ENCODE results near the gene SLC6A18. TPM values are rescaled to one million over a fixed set of nuclear protein-coding genes. Genes with fewer than 3 reads are reported as not detected.

The SLC6A18 gene
- total and polyA plus RNA-seq, 10 of the 15 experiments (the other 5 are each of a cell fraction or from before 2014, with no cell fraction given), result not detected

DNA sequence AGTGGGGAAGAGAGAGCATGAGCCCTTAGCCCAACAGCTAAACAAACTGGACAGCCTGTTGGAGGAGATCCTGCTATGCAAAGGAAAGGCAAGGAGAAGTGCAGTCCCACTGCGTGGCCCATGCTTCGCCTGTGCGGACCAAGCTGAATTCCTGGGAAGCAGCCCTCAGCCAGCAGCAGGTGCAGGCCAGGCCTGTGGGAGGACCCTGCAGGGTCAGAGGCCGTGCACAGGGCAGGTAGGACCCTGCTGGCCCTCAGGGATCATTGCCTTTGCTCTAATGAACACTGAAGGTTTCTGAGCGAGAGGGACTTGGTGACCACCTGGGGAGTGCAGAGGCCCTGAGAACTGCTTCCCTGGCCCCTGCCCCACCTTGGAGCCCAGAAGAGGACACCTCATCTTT lies 29.7 kb upstream of the SLC6A18 start:
- Histone ChIP-seq H3K9ac (ENCODE audit: control insufficient read depth, insufficient read depth, low read length) (no peak overlapping the region), H4K20me1 (ENCODE audit: control insufficient read depth, insufficient read depth) (no peaks in the 10 kb centered on the region), H3K27ac (ENCODE audit: control insufficient read depth, insufficient read depth) (no peak overlapping the region), H3K27me3 (replicated peaks in 1 of 2; ENCODE audit: control insufficient read depth in 2 of 2, insufficient read depth in 2 of 2, low read length in 1 of 2) (no peaks in the 10 kb centered on the region; a peak in 1 of 4 replicates), H3K4me2 (ENCODE audit: control insufficient read depth, insufficient read depth) (no peak overlapping the region), H3K4me1 (ENCODE audit: control insufficient read depth, insufficient read depth, low read length) (no peaks in the 10 kb centered on the region), H3K79me2 (ENCODE audit: control insufficient read depth, insufficient read depth, low read length) (no peaks in the 10 kb centered on the region), H3K36me3 (ENCODE audit: control insufficient read depth in 2 of 2, insufficient read depth in 2 of 2, low read length in 1 of 2) (no peaks in the 10 kb centered on the region), H3K4me3 (no peak overlapping the region), H2AFZ (ENCODE audit: control insufficient read depth, low read depth, low read length) (no peak overlapping the region), H3K9me3 (replicated peaks; ENCODE audit: control insufficient read depth, insufficient read depth, low read length) (no peaks in the 10 kb centered on the region)
- ATAC-seq, result no peak
- DNase-seq (ENCODE audit: low read depth, low spot score), result no peak
- 78% methylated on average over 5 of the region's 5 CpGs for WGBS (ENCODE audit: insufficient coverage, insufficient replicate concordance, low lambda C conversion rate, missing lambda C conversion rate)
- no TSS peak for BruUV-seq (replicated peaks)
- no peak for FAIRE-seq
- POLR2A ChIA-PET, result no interaction called here
- CTCF ChIA-PET, result no interaction called here
- SMC1A ChIA-PET (ENCODE audit: uncharacterized antibody, unreplicated experiment), result no interaction called here
- RAD21 ChIA-PET (ENCODE audit: unreplicated experiment), result no interaction called here
- in situ Hi-C loops (cut with MboI) (no loop called here), intact Hi-C loops (cut with micrococcal nuclease; ENCODE audit: unreplicated experiment) (no loop called here)
- TF ChIP-seq PAX8 (IDR thresholded peaks at IDR 0.05) (no peak), CREM (IDR thresholded peaks at IDR 0.05; ENCODE audit: low read depth) (no peak), MTA2 (IDR thresholded peaks at IDR 0.05; ENCODE audit: low read depth) (no peak), TARDBP (IDR thresholded peaks at IDR 0.05; ENCODE audit: borderline replicate concordance) (no peak), DPF2 (IDR thresholded peaks at IDR 0.05) (no peak), ZBED1 (IDR thresholded peaks at IDR 0.05; ENCODE audit: borderline replicate concordance) (no peak), POLR2A (IDR thresholded peaks at IDR 0.05; ENCODE audit: low read depth, low read length) (no peak), IRF4 (IDR thresholded peaks at IDR 0.05; ENCODE audit: low read depth, low read length) (no peak), MEF2B (IDR thresholded peaks at IDR 0.05; ENCODE audit: partially characterized antibody, poor library complexity, severe bottlenecking) (no peak), FOXK2 (IDR thresholded peaks at IDR 0.05) (no peak)
- TF ChIP-seq, protein P1, sequence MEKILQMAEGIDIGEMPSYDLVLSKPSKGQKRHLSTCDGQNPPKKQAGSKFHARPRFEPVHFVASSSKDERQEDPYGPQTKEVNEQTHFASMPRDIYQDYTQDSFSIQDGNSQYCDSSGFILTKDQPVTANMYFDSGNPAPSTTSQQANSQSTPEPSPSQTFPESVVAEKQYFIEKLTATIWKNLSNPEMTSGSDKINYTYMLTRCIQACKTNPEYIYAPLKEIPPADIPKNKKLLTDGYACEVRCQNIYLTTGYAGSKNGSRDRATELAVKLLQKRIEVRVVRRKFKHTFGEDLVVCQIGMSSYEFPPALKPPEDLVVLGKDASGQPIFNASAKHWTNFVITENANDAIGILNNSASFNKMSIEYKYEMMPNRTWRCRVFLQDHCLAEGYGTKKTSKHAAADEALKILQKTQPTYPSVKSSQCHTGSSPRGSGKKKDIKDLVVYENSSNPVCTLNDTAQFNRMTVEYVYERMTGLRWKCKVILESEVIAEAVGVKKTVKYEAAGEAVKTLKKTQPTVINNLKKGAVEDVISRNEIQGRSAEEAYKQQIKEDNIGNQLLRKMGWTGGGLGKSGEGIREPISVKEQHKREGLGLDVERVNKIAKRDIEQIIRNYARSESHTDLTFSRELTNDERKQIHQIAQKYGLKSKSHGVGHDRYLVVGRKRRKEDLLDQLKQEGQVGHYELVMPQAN (conservative IDR thresholded peaks at IDR 0.05), result no peak
- TF ChIP-seq, protein P2, sequence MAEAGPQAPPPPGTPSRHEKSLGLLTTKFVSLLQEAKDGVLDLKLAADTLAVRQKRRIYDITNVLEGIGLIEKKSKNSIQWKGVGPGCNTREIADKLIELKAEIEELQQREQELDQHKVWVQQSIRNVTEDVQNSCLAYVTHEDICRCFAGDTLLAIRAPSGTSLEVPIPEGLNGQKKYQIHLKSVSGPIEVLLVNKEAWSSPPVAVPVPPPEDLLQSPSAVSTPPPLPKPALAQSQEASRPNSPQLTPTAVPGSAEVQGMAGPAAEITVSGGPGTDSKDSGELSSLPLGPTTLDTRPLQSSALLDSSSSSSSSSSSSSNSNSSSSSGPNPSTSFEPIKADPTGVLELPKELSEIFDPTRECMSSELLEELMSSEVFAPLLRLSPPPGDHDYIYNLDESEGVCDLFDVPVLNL (IDR thresholded peaks at IDR 0.05; ENCODE audit: low read depth, low read length), result no peak
- TF ChIP-seq, protein P3, sequence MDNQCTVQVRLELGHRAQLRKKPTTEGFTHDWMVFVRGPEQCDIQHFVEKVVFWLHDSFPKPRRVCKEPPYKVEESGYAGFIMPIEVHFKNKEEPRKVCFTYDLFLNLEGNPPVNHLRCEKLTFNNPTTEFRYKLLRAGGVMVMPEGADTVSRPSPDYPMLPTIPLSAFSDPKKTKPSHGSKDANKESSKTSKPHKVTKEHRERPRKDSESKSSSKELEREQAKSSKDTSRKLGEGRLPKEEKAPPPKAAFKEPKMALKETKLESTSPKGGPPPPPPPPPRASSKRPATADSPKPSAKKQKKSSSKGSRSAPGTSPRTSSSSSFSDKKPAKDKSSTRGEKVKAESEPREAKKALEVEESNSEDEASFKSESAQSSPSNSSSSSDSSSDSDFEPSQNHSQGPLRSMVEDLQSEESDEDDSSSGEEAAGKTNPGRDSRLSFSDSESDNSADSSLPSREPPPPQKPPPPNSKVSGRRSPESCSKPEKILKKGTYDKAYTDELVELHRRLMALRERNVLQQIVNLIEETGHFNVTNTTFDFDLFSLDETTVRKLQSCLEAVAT (IDR thresholded peaks at IDR 0.05), result no peak
- TF ChIP-seq, protein P4, sequence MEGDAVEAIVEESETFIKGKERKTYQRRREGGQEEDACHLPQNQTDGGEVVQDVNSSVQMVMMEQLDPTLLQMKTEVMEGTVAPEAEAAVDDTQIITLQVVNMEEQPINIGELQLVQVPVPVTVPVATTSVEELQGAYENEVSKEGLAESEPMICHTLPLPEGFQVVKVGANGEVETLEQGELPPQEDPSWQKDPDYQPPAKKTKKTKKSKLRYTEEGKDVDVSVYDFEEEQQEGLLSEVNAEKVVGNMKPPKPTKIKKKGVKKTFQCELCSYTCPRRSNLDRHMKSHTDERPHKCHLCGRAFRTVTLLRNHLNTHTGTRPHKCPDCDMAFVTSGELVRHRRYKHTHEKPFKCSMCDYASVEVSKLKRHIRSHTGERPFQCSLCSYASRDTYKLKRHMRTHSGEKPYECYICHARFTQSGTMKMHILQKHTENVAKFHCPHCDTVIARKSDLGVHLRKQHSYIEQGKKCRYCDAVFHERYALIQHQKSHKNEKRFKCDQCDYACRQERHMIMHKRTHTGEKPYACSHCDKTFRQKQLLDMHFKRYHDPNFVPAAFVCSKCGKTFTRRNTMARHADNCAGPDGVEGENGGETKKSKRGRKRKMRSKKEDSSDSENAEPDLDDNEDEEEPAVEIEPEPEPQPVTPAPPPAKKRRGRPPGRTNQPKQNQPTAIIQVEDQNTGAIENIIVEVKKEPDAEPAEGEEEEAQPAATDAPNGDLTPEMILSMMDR (IDR thresholded peaks at IDR 0.05 in 2 of 3, conservative IDR thresholded peaks at IDR 0.05 in 1 of 3; ENCODE audit: control insufficient read depth in 2 of 3, extremely low read depth in 1 of 3, insufficient read depth in 1 of 3, low read depth in 3 of 3, low read length in 3 of 3), result no peak
- TF ChIP-seq, protein P5, sequence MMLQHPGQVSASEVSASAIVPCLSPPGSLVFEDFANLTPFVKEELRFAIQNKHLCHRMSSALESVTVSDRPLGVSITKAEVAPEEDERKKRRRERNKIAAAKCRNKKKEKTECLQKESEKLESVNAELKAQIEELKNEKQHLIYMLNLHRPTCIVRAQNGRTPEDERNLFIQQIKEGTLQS (IDR thresholded peaks at IDR 0.05; ENCODE audit: borderline replicate concordance, extremely low read depth, low read depth, low read length), result no peak
- TF ChIP-seq, protein P6, sequence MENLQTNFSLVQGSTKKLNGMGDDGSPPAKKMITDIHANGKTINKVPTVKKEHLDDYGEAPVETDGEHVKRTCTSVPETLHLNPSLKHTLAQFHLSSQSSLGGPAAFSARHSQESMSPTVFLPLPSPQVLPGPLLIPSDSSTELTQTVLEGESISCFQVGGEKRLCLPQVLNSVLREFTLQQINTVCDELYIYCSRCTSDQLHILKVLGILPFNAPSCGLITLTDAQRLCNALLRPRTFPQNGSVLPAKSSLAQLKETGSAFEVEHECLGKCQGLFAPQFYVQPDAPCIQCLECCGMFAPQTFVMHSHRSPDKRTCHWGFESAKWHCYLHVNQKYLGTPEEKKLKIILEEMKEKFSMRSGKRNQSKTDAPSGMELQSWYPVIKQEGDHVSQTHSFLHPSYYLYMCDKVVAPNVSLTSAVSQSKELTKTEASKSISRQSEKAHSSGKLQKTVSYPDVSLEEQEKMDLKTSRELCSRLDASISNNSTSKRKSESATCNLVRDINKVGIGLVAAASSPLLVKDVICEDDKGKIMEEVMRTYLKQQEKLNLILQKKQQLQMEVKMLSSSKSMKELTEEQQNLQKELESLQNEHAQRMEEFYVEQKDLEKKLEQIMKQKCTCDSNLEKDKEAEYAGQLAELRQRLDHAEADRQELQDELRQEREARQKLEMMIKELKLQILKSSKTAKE (IDR thresholded peaks at IDR 0.05; ENCODE audit: low read depth, poor library complexity, severe bottlenecking), result no peak
